ENCODE data around the gene DGKI.

GRCh38 chr7:137393570-137393969 lies 453.2 kb downstream of the DGKI start:
- TF ChIP-seq CTCF (IDR thresholded peaks at IDR 0.05) (no peak), POLR2A (IDR thresholded peaks at IDR 0.05; ENCODE audit: low read depth) (no peak)
